Measurements from ENCODE around the gene MARS2. TPM values are rescaled to one million over a fixed set of nuclear protein-coding genes. Genes with fewer than 3 reads are reported as not detected.
A peak's percentile ranks its signal among the peaks of the same experiment; 100 is the strongest.

The MARS2 gene
- total RNA-seq, 1 experiment from 2014 or later, result 15.3 TPM

GRCh38 chr2:197673606-197674005, 31.6 kb upstream of the MARS2 start:
- no peak for DNase-seq (ENCODE audit: unreplicated experiment)
- ChIA-PET CTCF (no interaction called here), POLR2A (interaction anchor here (0.6 kb wide), 1 partner anchor 113 kb away, joined by 3 read pairs; no protein-coding TSS in a partner anchor)
- peaks cover 11% of the 10 kb centered on the region for H3K27me3 Mint-ChIP-seq (ENCODE audit: insufficient read depth, unreplicated experiment)
- BruUV-seq (replicated peaks), result no TSS peak
- H3K9me3 Mint-ChIP-seq (ENCODE audit: unreplicated experiment), result no peaks in the 10 kb centered on the region
- H3K4me1 Mint-ChIP-seq (ENCODE audit: insufficient read depth, unreplicated experiment), result peaks cover 6% of the 10 kb centered on the region
- no peak overlapping the region for H3K4me3 Mint-ChIP-seq (ENCODE audit: unreplicated experiment)
- intact Hi-C loops (cut with micrococcal nuclease), result no loop called here
- no peak for TF ChIP-seq CTCF (IDR thresholded peaks at IDR 0.05; ENCODE audit: unreplicated experiment)
- H3K27ac Mint-ChIP-seq (ENCODE audit: low read depth, unreplicated experiment), result no peak overlapping the region
- H3K36me3 Mint-ChIP-seq (ENCODE audit: insufficient read depth, unreplicated experiment), result no peaks in the 10 kb centered on the region

- no peak for DNase-seq (ENCODE audit: unreplicated experiment)
- no peaks in the 10 kb centered on the region for H3K9me3 Mint-ChIP-seq (ENCODE audit: unreplicated experiment)
- BruUV-seq (replicated peaks), result no TSS peak
- ChIA-PET CTCF (interaction anchor here (0.6 kb wide), 1 partner anchor 1719 kb away, joined by 3 read pairs; no protein-coding TSS in a partner anchor), POLR2A (no interaction called here)
- intact Hi-C loops (cut with micrococcal nuclease), result no loop called here
- no peaks in the 10 kb centered on the region for H3K36me3 Mint-ChIP-seq (ENCODE audit: insufficient read depth, unreplicated experiment)
- no peak overlapping the region for H3K27ac Mint-ChIP-seq (ENCODE audit: low read depth, unreplicated experiment)
- no peak overlapping the region for H3K4me3 Mint-ChIP-seq (ENCODE audit: unreplicated experiment)
- peaks cover 6% of the 10 kb centered on the region for H3K4me1 Mint-ChIP-seq (ENCODE audit: insufficient read depth, unreplicated experiment)
- peaks cover 11% of the 10 kb centered on the region for H3K27me3 Mint-ChIP-seq (ENCODE audit: insufficient read depth, unreplicated experiment)
- no peak for TF ChIP-seq CTCF (IDR thresholded peaks at IDR 0.05; ENCODE audit: unreplicated experiment)
These were observed 31.1 kb upstream of the MARS2 start for GRCh38 chr2:197674060-197674459.

DNA sequence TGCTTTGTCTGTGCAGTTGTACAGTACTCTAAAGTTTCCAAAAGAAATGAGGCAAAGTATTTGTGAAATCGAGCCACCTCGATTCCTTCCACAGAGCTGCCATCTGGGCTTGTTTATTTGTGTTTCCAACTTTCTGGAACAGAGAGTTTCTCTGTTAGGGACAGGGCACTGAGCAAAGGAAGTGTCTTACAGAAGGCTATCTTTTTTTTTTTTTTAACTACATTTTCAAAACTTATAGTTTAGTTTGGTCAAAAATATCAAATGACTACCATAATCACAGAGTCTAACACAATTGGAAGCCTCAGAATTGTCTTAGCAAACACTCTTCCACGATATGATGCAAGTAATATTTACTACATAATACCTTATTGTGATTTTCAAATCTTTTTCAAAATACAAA, 30.6 kb upstream of the MARS2 start:
- ChIA-PET CTCF (interaction anchor here (0.6 to 0.7 kb wide), 2 partner anchors 10 to 1718 kb away, joined by 3 read pairs; no protein-coding TSS in a partner anchor), POLR2A (no interaction called here)
- H3K27me3 Mint-ChIP-seq (ENCODE audit: insufficient read depth, unreplicated experiment), result peaks cover 11% of the 10 kb centered on the region
- no peaks in the 10 kb centered on the region for H3K36me3 Mint-ChIP-seq (ENCODE audit: insufficient read depth, unreplicated experiment)
- no peak overlapping the region for H3K4me3 Mint-ChIP-seq (ENCODE audit: unreplicated experiment)
- no peak overlapping the region for H3K27ac Mint-ChIP-seq (ENCODE audit: low read depth, unreplicated experiment)
- intact Hi-C loops (cut with micrococcal nuclease), result no loop called here
- DNase-seq (ENCODE audit: unreplicated experiment), result peak; percentile 12
- H3K9me3 Mint-ChIP-seq (ENCODE audit: unreplicated experiment), result no peaks in the 10 kb centered on the region
- H3K4me1 Mint-ChIP-seq (ENCODE audit: insufficient read depth, unreplicated experiment), result peaks cover 6% of the 10 kb centered on the region
- TF ChIP-seq CTCF (IDR thresholded peaks at IDR 0.05; ENCODE audit: unreplicated experiment), result no peak
- no TSS peak for BruUV-seq (replicated peaks)

GRCh38 chr2:197675246-197675645, 29.9 kb upstream of the MARS2 start, which contains the start of gene RFTN2:
Gene RFTN2 (minus strand): TSS chr2:197675587. CDS start chr2:197675458, 129 bp downstream.
- BruUV-seq (replicated peaks), result no TSS peak
- no peak within 1 kb of the TSS for H3K4me3 Mint-ChIP-seq (ENCODE audit: unreplicated experiment)
- no peaks in the 10 kb centered on the region for H3K9me3 Mint-ChIP-seq (ENCODE audit: unreplicated experiment)
- no peaks in the 10 kb centered on the region for H3K36me3 Mint-ChIP-seq (ENCODE audit: insufficient read depth, unreplicated experiment)
- intact Hi-C loops (cut with micrococcal nuclease), result no loop called here
- ChIA-PET CTCF (interaction anchor here (0.6 to 0.7 kb wide), 2 partner anchors 9 to 61 kb away, joined by 3 to 4 read pairs; no protein-coding TSS in a partner anchor), POLR2A (no interaction called here)
- H3K27me3 Mint-ChIP-seq (ENCODE audit: insufficient read depth, unreplicated experiment), result peaks cover 11% of the 10 kb centered on the region
- H3K4me1 Mint-ChIP-seq (ENCODE audit: insufficient read depth, unreplicated experiment), result peaks cover 6% of the 10 kb centered on the region
- no peak within 1 kb of the TSS for H3K27ac Mint-ChIP-seq (ENCODE audit: low read depth, unreplicated experiment)
- TF ChIP-seq CTCF (IDR thresholded peaks at IDR 0.05; ENCODE audit: unreplicated experiment), result no peak
- DNase-seq (ENCODE audit: unreplicated experiment), result no peak

All from MCF 10A (cell line).